HG03039 (cell line): ENCODE measurements around the gene RNASE12.
A peak's percentile ranks its signal among the peaks of the same experiment; 100 is the strongest.
"Not testable (repeated sequence)": the region's sequence is repeated elsewhere in the genome, so short reads cannot be mapped to it uniquely, and the experiment has no call there.

Source experiments
- ATAC-seq: cut with Tn5 transposase; IDR thresholded peaks from one replicate; pipeline ENCODE4 v1.9.1; 2021; ENCODE audit warnings: mild to moderate bottlenecking, moderate library complexity; ENCODE audit not compliant: unreplicated experiment

RNASE12 gene

GRCh38 chr14:20591235-20591634 lies at the start of gene RNASE12:
Gene RNASE12, minus strand, starts transcription at chr14:20591376. Its CDS starts 653 bp downstream, at chr14:20590723.
- ATAC-seq: no peak

GRCh38 chr14:20632831-20633691 lies 41.9 kb upstream of the RNASE12 start:
- ATAC-seq: peak; percentile 69

GRCh38 chr14:20632448-20632830 lies 41.3 kb upstream of the RNASE12 start:
- ATAC-seq: peak; percentile 11

GRCh38 chr14:20631880-20632389 lies 40.8 kb upstream of the RNASE12 start:
- ATAC-seq: peak; percentile 7

GRCh38 chr14:20631023-20631879 lies 40.1 kb upstream of the RNASE12 start:
- peak; percentile 18 for ATAC-seq

GRCh38 chr14:20630340-20631022 lies 39.3 kb upstream of the RNASE12 start:
- ATAC-seq: no peak

- ATAC-seq: no peak
These were observed 37.1 kb upstream of the RNASE12 start for GRCh38 chr14:20628063-20628854.

- no peak for ATAC-seq
These were observed 36.3 kb upstream of the RNASE12 start for GRCh38 chr14:20627346-20628027.

- ATAC-seq: no peak
These were observed 35.1 kb upstream of the RNASE12 start for GRCh38 chr14:20626274-20626673.

- ATAC-seq: no peak
These were observed 33.4 kb upstream of the RNASE12 start for GRCh38 chr14:20624495-20625070.

GRCh38 chr14:20623798-20624197 lies 32.6 kb upstream of the RNASE12 start:
- ATAC-seq: no peak

GRCh38 chr14:20622816-20623291 lies 31.7 kb upstream of the RNASE12 start:
- no peak for ATAC-seq

- no peak for ATAC-seq
These were observed 29.8 kb upstream of the RNASE12 start for GRCh38 chr14:20620798-20621478.

GRCh38 chr14:20619688-20620087 lies 28.5 kb upstream of the RNASE12 start:
- ATAC-seq: not testable (repeated sequence)

GRCh38 chr14:20618271-20618749 lies 27.1 kb upstream of the RNASE12 start:
- no peak for ATAC-seq

- ATAC-seq: no peak
These were observed 26.2 kb upstream of the RNASE12 start for GRCh38 chr14:20617138-20618003.

- no peak for ATAC-seq
These were observed 24.8 kb upstream of the RNASE12 start for GRCh38 chr14:20615996-20616395.
